OCI-M2 (cell line): ENCODE data around the gene ZMIZ1.
A peak's percentile ranks its signal among the peaks of the same experiment; 100 is the strongest.

Experiments used
- DNase-seq: peaks from one replicate; lab custom pipeline; 2025; ENCODE audit not compliant: unreplicated experiment; lab: John Stamatoyannopoulos, UW

The ZMIZ1 gene

DNA sequence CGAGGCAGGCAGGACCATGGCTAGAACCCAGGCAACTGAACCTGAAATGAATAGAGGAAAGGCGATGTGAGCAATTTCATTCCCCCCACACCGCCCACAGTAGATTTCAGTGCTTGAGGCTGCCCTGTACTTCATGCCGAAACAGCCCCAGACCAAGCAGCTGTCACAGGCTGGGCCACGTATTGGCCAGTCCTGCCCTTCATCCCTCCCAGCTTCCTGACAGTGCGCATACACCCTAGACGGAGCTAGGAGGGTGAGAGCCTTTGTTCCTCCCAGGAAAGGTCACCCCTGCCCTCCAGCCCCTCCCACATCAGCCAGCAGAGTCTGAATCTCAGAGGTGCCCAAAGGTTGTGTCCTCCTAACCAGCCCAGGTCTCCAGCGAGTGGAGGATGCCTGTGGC lies 98.8 kb downstream of the ZMIZ1 start:
- no peak for DNase-seq

DNA sequence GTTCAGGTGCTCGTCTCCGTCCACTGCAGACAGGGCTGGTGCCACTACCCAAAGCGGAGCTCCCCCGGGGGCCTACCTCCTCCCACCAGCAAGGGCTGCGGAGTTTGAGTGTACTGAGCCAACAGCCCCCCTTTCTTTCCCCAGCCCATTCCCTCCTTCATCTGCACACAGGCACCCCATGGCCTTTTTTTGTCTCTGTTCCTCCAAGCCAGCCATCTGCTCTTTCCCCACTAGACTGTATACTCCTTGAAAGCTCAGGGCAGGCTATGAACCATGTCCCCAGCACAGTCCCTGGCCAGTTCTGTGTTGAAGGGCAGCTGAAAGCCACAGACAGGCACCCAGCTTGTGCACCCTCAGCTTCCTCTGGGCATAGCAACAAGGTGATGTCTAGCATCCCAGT lies 99.4 kb downstream of the ZMIZ1 start:
- no peak for DNase-seq

DNA sequence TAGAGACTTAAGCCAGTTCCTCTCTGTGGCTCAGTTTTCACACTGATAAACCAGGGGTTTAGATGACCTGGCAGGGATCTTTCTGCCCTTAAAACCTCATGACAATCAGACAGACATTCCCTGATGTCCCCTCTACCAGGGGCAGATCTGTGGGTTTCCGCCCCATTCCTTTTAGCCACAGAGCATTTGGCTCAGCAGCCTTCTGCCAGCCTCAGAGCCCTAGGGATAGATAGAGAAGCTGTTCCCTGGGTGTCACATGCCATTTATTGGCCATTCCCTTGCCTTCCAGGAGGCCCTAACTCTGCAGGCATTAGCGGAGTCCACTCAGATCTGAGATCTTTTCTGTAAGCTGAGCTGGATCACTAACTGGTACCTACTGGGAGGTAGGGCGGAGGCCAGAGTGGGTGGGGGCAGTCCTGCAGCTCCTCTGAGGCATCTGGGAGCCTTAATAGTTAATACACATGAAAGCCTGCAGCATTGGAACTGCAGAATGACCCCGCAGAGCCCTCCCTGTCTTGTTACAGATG lies 101.5 kb downstream of the ZMIZ1 start:
- no peak for DNase-seq

DNA sequence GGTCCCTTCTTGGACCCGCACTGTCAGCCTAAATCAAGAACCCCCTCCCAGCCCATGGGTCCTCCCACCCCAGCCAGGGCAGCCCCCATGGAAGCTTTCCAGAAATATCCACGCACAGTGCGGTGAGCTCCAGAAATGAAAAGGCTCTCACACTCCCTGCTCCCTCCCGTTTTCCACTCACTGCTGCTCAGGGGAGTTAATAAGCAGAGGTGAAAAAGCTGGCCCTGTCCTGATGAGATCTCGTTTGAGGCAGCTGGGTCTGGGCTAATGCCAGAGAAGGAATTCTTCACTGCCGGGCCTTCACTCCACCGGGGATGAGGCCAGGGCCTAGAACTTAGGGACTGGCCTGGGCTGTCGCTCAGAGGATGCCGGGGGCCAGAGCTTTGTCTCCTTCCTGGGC lies 102.2 kb downstream of the ZMIZ1 start:
- no peak for DNase-seq

DNA sequence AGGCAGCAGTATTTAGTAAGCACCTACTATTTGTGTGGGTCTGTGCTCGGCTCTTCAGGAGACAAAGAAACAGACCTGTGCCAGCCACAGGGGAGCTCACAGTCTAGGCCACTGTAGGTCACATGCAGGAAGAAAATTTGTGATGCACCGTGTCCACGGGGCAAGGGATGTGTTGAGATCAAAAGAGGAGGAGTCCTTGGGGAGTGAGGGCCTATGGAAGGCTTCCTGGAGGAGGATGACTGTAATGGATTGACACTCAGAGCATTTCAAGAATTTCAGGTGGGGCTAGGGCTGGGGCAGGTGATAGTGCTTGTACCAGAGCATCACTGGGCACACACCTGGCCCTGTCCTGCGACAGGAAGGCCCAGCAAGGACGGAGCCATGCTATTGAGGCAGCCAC lies 102.7 kb downstream of the ZMIZ1 start:
- DNase-seq: no peak

DNA sequence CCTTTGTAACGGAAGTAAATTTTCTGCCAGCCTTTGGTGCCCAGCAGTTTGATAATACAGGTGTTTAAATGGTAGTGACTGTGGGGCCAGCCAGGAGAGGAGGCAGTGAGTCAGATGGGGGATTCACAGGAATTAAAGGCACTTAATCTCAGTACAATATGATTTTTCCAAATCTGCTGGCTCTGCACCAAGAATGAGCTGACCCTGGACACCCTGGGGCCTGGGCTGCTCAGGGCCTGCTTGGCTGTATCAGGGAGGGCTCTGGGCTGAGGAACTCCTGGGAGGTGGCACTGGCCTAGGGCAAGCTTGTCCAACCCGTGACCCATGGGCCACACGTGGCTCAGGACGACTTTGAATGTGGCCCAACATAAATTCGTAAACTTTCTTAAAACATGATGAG lies 104.1 kb downstream of the ZMIZ1 start:
- DNase-seq: no peak

DNA sequence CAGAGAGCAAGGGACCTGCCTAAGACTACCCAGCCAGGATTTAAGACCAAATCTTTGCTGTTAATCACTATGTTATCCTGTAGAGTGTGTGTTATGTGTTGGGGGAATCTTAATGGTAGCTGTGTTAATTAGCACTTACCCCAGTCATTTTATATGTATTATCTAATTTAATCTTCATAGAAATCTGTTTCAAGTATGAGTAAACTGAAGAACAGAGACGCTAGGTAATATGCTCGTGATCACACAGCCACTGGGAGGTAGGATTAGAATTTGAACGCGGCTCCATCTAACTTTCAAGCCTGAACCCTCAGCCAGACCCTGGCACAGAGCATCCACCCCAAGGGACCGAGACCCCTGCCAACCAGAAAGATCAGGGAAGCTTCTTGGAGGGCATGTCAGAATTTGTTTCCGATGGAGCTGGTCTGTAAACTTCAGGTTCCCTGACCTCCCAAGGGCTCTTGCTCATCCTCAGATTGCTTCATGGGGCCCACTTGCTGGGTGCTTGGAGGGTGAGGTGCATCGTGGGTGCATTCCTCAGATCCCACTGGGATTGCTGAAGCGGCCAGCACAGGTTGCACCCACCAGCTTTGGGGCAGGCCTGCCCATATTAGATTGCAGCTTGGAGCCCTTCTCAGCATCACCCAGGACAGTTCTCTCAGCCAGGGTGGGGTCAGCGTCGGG lies 105.0 kb downstream of the ZMIZ1 start:
- DNase-seq: no peak

DNA sequence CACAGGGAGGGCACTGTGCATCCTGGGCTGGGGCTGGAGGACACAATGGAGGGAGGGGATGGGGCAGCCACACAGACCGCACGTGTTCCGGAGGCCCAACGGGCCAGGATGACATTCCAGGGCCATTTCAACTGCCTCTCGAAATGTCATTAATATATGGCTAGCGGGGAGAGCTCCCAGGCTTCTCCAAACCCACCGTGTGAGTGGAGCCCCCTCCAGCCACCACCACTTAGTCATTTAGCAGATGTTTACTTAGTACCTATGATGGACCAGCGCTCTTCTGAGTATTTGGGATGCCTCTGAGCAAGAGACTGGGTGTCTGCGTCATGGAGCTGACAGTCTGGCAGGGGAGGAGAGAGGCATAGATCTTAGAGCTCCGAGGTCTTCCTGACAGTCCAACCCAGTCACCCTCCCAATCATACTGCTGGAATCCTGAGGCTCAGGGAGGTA lies 107.3 kb downstream of the ZMIZ1 start:
- no peak for DNase-seq

DNA sequence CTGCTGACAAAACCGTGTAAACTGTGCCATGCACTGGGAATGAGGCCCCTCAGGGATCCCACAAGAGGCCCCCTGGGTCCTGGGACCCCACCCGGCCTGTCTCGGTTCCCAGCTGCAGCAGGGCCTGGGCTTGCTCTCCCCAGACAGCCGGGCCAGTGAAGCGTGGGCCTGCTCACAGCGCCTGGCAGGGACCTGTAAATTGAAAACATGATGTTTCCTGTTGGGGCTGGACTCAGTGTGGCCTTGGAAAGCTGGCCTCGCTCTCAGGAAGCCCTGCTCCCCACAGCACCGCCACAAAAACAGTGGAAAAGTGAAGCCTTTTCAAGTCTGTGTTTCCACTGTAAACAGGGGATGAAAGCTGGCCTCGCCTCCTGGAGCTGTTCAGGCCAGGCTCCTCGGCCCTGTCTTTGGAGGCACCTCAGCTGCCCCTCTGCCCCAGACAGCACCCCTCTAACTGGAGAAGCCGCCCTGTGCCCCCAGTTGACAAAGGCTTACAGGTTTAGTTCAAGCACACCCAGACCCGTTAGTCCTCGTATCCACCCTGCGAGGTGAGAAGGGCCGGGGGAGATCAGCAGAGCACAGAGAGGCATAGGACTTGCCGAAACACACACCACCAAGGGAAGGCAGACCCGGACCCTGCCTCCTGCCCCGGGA lies 108.3 kb downstream of the ZMIZ1 start:
- no peak for DNase-seq

DNA sequence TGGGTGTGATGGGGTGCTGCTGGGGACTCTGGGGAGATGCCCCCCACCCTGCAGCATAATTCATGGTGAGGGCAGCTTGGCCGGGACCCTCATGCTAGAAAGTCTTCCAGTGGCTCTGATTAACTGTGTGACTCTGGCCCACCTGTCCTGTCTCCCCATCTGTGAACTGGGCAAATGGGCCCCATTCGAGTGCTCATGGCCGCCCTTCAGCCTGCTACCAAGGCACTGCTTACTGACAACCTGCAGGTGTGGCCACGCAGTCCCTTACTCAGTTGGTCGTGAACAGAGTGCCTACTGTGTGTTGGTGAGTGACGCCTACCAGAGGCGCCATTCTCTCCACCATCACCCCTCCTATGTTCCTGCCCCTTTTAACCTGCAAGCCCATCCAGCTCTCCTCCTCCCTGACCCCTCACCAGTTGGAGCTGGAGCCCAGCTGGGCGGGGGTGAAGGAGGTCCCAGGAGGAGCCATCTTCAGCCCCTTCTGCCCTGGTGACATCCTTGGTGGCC lies 109.4 kb downstream of the ZMIZ1 start:
- DNase-seq: no peak

DNA sequence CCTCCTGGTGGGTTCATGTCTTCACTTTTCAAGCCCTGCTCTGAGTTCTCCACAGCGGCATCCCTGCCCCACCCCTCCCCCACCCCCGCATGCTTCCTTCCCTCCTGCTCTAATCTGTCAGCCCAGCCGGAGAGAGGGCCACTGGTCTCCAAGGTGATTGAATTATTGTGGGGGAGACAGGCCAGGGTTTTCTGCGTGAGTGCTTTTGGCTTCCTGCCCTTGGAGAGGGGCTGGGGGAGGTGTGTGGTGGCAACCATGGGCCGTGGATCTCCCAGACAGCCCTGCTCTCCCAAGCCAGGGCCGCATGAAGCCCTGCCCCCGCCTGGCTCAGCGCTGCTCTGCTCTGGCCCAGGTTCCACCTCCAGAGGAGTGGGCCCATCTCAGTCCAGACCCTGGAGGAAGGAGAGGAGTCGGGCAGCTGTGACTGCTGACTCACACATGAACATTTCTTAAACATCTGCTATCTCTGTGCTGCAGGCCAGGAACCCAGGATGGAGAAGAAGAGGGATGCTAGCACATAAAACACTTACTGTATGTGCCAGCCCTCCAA lies 109.9 kb downstream of the ZMIZ1 start:
- peak; percentile 62 for DNase-seq

DNA sequence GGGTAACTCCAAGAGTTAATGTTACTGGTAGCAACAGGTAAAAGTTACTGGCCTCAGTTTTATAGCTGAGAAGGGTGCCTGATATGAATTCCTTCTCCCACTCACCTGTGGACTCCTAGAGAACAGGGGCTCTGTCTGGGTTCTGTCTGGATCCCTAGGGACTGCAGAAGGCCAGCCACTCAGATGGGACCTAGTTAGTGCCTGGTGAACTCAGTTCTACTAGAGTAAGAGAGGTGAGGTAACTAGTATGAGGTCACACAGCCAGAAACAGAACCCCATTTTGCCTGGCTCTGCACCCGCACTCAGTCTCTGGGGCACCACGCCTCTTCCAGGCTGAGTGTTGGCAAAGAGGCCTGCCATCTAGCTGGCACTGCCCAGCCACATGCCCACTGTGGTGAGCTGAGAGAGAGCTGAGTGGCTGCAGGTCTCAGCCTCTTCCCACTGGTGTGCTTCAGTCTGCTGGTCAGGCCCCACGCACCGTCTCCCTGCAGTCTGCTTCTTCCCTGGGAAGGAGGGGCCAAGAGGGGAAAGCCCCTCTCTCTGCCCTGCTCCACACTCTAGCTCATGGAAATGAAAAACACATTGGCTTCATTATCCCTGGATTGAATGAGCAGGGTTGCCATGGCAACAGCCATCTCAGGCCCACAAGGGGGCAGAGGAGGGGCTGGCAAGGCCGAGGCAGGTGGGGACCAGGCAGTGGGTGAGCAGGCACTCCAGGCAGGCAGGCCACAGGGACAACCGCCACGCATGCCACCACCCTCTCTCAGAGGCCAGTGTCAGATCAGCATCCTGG lies 110.6 kb downstream of the ZMIZ1 start:
- DNase-seq: no peak

DNA sequence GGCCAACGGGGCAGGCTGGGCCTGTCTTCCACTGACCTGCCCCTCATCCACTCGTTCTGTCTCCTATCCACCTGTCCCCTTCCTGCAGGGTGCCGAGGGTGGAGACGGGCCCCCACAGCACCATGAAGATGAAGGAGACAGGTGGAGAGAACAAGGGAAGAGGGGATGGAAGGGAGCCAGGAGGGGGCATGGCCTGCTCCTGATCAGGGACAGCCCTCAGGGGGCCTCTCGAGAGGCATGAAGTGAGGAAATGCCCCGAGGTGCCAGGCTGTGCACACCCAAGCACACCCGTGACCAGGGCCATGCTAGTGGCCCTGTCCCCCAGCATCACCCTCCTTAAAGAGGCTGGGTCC lies 111.2 kb downstream of the ZMIZ1 start:
- DNase-seq: no peak

DNA sequence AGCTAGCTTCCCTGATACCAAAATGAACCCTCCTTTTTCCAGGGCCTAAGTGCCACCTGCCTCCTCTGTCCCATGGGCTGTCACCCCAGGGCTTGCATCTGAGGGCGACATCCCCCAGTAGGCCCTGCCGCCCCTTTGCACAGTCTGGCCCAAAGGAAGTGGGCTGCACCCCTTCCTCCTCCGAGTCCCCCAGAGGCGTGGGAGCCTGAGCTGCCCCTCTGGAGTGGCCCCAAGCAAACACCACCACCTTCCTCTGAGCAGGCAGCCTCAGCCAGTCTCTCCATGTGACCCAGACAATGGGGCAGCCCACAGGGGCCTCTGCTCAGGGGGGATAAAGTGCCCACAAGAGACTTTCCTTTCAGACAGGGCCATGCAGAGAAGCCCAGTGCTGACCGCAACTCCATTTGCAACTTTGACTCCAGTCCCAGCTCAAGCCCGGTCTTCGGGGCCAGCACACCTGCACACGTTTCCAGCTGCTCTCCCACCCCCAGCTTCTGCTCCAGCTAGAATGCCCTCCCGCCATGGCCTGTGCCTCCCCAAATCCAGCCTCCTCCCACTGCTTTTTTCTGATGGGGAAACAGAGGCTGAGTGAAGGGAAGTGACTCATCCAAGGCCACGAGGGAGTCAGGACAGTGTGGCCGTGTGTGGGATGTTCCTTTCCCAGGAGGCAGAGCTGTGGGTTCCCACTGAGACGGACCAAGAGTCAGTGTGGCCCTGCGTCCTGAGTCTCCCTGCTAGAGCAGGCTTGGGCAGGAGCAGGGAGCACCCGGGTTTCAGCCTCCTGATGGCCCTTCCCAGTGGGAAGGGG lies 111.9 kb downstream of the ZMIZ1 start:
- DNase-seq: no peak

DNA sequence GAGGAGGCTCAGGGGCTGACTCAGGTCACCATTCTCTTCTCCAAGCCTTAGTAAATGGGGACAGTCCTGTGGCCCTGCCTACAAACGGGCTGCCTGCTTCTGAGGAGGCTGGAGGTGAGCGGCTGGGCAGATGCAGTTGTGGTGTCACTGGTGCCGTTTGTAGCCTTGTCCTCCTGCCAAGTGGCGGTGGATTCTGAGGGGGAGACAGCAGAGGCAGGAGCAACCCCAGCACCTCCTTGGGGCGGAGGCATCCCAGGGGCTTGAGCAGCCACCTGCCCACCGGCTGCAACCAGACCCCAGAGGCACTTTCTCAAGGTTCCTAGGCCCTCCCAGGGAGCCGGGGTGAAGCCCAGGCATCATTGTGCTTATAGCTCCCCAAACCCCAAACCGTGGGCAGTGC lies 112.5 kb downstream of the ZMIZ1 start:
- DNase-seq: no peak

DNA sequence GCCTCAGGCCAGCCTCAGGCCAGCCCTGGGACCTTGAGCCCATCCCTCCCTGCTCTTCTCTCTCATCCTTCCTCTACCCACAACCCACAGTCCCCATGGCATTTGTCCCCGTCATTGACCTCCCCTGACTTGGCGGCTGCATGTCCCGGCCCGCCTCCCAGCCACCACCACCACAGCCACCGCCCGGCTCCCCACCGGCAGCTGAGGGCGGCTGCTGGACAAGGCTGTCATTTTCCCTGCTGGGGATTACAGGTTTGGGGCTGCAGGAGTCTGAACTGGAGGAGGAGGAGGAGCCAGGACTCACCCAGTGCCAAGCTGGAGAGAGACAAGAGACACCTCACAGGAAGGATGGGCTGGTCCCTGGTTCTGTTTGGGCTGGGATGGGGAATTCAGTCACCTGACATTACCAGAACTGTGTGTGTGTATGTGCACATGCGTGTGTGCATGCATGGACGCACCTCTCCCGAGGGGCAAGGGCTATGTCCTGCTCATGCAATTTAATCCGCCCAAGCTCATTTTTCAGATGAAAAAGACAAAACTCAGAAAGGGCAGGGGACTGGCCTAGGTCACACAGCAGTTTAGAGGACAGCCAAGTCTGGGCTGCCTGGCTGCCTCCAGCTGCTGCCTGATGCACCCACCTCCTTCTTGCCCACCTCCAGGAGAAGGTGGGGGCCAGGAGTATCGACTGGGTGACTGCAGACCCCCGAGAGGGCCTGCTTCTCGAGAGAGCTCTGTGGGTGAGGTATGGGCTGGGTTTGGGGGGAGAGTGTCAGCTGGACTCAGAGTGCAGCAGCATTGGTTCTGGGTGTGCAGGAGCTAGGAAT lies 113.1 kb downstream of the ZMIZ1 start:
- DNase-seq: no peak

DNA sequence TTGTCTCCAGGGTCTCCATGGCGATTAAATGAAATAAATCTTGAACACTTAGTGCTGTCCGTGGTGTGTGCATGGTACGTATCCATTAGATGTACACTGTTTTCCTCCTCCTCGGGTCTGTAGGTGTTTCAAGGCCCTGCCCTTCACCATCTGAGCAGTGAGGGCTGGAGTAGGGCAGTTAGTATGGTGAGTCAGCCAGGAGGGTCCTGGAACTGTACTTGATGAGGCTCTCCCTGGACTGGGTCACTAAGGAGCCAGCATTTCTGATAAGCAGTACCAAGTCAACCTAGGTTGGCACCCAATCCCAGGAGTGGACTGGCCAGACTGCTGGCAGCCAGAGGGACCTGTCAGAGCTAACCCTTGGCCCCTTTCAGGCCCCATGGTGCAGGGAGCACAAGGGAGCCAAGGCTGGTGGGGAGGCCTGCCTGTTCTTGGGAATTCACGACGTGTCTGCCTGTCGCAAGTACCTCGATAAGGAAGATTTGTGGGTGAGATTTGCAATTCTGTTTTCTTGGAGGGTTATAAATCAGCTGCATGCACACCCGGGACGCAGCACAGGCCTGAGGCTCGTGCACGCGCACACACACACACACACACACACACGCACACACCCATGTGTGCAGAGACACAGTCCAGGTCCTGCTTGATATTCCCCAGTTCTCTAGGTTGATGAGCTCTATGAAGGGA lies 114.2 kb downstream of the ZMIZ1 start:
- no peak for DNase-seq

DNA sequence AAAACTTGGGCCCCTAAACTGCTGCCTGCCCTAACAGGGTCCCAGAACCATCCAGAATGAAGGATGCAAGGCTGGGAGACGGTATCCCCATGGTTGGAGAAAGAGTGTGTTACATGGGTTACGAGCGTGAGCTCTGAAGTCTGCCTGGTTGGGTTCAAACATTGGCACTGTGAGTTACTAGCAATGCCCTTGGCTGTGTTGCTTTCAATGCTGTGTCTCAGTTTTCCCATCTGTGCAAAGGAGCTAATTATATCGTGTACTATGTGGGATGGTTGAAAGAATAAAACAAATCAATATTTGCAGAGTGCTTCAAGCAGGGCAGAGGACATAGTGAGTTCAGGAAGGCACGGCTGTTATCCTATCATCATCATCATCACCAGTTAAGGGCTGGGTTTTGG lies 114.7 kb downstream of the ZMIZ1 start:
- no peak for DNase-seq

DNA sequence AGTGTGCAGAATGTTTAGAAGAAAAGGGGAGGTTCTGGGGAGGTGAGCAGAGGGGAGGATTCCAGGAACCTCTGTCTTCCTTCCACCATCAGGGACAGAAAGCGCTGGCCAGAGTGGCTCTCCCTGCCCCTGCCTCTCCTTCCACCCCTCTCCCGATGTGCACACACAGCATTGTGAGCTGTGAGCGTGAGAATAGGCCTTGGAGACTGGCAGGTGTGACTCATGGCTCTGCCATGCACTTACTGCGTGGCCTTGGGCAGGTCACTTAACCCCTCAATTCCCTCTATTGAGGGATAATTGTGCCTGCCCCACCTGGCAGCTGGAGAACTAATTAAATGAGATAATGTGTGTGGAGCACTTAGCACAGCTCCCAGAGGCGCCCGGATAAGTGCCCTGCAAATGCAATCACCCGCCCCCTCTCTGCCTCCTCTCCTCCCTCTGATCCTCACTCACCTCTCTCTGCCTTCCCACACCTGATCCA lies 115.4 kb downstream of the ZMIZ1 start:
- DNase-seq: no peak
